22Rv1 (cell line): ENCODE measurements around the gene GABRE.

Source experiments
- CTCF ChIP-seq: fragments of 450-650 bp; IDR thresholded peaks from 2 replicates; pipeline ENCODE4 v1.5.1; 2017; ENCODE audit warnings: mild to moderate bottlenecking
- ZFX ChIP-seq: fragments of 450-650 bp; IDR thresholded peaks from 2 replicates; pipeline ENCODE4 v1.6.1; 2017; ENCODE audit warnings: antibody characterized with exemption, borderline replicate concordance

DNA sequence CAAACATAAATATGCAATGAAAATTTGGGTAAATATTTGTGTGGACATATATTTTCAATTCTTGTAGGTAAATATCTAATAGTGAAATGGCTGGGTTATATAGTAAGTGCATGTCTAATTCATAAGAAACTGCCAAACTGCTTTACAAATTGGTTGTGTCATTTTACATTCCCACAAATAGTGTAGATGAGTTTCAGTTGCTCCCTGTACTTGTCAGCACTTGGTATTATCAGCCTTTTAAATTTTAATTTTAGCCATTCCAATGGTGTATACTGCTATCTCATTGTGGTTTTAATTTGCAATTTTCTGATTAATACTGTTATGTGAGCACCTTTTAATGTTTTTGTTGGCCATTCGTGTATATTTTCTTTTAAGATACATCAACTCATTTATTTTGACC is 23.1 kb upstream of the GABRE start:
- TF ChIP-seq CTCF = no peak
- no peak for TF ChIP-seq ZFX
